ENCODE measurements around the gene SGSM2. TPM values are rescaled to one million over a fixed set of nuclear protein-coding genes. Genes with fewer than 3 reads are reported as not detected.

The SGSM2 gene
- total RNA-seq, 1 experiment from 2014 or later = 19.4 TPM

DNA sequence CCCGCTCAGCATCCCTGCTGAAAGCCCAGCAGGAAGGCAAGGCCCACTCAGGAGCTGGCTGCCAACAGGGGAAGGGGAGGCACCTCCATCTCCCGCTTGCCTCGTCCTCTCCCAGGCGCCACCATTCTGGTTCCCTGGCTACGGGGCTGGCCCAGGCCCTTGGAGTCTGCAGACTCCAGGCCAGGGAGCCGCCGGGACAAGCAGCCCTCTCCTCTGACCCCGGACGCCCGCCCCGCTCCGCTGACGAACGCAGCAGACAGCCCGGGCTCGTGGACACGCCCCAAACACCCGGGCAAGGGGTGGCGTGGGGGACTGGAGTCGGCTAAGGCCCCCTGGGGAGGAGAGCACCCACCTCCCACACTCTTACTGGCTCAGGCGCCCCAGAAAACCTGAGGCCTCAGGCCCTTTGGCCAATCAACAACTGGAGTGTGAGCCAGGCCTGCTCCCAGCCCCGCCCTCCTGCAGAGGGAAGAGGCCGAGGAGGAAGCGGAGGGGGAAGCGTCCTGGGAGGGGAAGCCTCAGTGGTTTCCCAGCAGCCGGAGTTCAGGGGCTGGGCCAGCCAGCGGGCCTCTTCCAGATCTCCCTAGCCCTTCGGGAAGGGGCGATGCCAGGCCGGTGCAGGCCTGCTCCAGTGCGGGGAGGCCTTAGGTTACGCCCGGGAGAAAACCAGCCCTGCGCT, 59.4 kb downstream of the SGSM2 start:
- peak; percentile 94 for DNase-seq (ENCODE audit: extremely low read depth, low read depth)

DNA sequence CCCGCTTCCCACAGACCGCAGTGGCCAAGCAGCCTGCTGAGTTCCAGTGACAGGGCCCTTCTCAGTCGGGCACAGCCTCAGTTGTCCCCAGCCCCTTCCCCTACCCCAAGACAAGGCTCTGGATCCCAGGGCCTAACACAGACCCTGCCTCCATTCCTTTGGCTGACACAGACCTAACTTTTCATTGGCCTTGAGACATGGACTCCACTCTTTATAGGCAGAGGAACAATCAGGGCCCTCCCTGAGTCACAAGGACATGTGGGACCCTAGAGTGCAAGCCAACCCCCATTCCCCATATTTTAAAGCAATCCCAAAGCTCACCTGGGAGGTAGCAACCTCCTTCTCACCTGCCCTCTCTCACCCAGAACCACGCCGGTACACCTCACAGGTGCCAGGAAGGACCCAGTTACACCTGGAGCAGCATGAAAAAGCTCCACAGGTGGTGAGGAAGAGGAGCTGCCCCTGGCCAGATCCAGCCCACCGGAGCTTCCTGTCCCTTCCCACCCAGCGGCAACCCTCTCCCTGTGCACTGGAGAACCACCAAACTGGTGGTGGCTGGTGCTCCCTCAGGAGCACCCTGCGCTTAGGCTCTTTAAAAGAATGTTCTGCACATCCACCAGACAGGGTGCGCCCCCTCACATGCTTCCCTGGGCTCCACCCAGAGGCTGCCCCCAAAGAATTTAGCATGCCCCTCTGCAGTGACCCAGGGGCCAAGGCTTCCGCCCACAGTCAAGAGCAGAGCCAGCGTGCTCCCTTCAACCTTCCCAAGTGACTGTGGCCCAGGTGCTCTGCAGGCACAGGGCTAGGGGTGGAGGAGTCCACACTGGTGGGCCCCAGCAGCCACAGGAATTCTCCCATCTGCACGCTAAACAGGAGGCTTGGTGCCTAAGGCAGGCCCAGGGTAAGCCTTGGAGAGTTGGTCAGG, 60.2 kb downstream of the SGSM2 start:
- DNase-seq (ENCODE audit: extremely low read depth, low read depth) = no peak

- DNase-seq (ENCODE audit: extremely low read depth, low read depth) = no peak
These were observed 60.9 kb downstream of the SGSM2 start for GRCh38 chr17:2398182-2398581.

DNA sequence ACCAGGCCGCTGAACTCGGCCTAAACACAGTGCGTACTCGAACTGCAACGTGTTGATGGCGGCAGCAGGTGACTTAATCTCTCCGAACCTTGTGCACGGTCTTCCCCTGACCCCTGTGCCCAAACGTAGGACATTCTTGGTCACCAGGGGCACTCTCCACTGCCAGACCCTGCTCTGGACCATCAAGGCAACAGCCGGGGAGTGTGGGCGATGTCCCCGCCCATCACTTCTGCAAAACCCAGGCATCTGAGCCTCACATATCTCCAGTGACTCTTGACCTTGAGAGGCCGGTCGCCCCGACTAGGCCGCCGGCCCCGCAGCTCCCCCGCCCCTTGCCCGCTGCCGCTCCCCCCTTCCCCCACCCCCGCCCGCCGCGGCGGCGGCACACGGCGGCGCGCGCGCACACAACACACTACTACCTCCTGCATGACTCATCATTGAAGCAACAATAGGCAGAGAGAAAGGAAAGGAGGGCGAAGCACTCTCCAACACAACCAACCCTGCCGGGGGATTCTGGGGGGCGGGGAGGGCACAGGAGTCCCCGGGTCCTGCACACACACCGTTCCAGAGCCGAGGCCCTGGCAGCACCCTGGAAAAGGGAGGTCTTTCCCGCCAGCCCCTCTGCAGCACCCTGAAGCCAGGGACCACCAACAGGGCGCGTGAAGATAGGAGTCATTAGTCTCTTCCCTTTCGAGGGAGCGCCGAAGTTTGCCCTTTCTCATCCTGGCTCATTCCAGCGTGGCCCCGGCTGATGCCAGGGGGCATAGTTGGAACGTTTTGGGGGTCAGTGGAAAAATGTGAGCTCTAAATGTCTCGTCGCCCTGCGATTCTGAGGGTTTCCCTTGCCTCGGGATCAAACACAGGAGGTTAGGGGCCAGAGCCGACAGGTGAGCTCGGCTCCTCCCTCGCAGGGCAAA, 61.6 kb downstream of the SGSM2 start:
- DNase-seq (ENCODE audit: extremely low read depth, low read depth) = peak; percentile 51

DNA sequence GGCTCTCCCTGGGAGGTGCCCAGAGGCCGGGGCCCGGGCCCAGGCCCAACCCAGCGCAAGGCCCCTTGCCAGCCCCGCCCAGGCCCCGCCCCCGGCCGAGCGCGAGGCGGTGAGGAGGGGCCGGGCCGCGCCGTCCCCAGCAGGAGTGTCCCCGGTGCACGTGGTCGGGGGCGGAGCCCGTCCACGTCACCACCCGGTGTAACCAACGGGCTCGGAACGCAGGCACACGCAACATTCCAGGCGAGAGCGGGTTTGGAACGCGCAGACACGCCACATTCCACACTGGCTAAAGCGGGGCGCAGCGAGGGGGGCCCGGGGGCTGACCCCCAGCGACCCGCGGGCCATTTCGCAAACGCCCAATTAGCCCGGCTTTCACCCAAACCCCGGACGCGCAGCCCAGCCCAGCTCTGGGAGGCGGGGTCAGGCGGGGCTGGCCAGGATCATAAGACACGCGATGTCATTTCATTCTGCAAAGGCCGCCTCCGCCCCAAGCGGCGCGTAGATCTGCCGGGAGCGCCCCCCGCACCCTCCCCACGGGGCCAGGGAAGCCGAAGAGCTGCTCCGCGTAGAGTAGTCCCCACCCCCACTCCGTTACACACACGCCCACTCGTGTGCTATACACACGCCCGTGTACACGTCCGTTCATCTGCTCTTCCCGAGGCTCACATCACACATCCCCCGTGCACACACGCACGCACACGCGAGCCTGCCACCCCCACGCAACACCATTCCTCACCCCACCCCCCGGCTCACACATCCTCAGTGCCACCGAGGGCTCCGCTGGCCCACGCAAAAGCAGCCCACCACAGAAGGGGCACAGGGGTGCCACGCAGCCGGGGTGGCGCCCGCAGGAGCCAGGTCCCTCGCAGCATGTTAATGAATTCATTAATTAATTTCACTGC, 62.5 kb downstream of the SGSM2 start:
- DNase-seq (ENCODE audit: extremely low read depth, low read depth) = peak; percentile 96

DNA sequence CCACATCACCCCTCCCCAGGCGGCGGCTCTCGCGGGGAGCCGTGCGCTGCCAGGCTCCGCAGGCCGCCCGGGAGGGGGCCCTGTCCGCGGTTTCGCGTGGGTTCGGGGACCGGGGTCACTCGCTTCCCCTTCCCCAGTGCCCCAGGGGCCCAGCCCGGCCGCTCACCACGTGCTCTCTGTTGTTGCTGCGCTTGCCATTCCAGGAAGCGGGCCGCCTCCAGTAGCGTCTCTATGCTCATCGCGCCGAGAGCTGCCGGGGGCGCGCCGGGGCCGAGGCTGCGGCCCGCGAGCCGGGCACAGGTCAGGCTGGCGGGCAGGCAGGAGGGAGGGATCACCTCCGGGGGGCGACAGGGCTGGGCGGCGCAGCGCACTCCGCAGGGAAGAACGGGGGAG, 63.2 kb downstream of the SGSM2 start:
- peak; percentile 45 for DNase-seq (ENCODE audit: extremely low read depth, low read depth)

DNA sequence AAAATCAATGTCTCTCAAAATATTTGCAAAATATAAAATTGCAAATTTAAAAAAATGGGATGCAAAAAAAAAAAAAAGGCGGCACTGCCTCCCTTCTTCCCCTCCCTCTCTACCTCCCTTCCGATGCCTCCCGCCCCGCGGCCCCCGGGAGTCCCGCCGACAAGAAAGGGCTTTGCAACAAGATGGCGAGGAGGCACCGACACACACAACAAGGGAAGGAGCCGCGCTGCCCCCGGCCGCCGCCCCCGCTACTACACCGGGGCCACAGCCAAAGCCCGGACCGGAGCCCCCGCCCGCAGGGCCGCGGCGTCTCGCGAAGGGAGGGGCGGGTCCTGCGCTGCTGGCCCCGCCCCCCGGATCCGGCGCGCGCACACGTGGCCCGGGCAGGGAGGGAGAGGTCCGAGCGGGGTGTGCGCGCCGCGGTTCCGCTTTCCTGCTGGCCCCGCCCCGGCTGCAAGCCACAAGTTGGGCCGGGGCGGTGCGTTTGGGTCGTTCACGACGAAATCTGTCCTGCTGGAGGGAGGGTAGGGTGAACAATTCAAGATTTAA, 63.6 kb downstream of the SGSM2 start, which contains the start of gene MNT:
Gene MNT, minus strand, starts transcription at position 184 of the 549 bp plus-strand sequence. CDS start 348 bp downstream, outside the sequence.
- peak; percentile 91 for DNase-seq (ENCODE audit: extremely low read depth, low read depth)

GRCh38 chr17:2401426-2402221, 64.3 kb downstream of the SGSM2 start:
- peak; percentile 99 for DNase-seq (ENCODE audit: extremely low read depth, low read depth)

- no peak for DNase-seq (ENCODE audit: extremely low read depth, low read depth)
These were observed 65.2 kb downstream of the SGSM2 start for GRCh38 chr17:2402544-2402943.

GRCh38 chr17:2403044-2403443, 65.7 kb downstream of the SGSM2 start:
- DNase-seq (ENCODE audit: extremely low read depth, low read depth) = no peak

DNA sequence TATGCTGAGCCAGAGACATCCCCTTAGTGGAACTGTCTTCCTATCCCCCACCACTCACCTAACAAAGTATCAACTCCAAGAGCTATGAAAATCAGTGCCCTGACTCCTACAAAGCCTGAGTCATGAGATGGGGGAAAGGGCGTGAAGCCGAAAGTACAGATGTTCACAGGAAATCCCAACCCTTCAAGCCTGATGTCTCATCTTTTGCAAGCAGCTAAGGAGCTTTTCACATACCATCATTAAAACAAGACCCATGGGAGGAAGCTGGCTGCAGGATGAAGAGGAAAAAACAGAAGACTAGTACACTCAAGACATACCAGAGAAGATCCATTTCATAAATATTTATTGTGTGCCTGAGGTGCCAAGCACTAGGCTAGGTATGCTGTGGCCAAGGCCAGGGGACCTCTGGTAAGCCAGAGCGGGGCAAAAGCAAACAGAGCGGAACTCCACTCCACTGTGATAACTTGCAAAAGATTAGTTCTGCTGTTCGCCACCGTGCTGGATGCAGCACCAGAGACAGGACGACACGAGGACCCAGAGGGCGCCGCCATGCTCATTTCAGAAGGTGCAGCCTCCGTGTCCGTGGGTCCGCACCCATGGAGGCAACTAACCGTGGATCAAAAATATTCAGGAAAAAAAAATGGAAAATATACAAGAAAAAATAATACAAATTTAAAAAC, 68.1 kb downstream of the SGSM2 start:
- peak; percentile 76 for DNase-seq (ENCODE audit: extremely low read depth, low read depth)

DNA sequence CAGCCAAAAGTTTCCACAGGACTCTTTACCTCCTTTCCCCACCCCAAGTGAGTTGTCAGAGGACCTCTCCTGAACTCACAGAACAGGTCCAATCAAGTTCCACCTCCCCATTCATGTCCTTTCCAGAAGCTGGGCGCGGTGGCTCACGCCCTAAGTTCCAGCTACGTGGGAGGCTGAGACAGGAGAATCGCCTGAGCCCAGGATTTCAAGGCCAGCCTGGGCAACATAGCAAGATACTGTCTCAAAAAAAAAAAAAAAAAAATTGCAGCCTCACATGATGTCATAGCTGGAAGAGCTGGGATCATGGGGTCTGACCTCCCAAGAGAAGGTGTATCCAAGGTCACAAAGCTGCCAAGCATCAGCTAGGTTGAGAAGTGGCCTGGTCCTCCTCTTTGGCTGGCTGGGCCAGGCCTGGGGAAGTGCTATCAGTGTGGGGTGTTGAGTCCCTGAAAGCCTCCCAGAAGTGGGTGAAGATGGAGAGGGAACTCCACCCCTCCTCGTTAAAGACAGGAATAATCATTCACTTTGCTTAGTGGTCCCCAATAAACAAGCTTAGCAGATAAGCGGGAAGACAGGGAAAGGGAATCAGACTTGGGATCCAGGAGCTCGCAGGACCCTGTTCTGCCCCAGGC, 69.1 kb downstream of the SGSM2 start:
- no peak for DNase-seq (ENCODE audit: extremely low read depth, low read depth)

DNA sequence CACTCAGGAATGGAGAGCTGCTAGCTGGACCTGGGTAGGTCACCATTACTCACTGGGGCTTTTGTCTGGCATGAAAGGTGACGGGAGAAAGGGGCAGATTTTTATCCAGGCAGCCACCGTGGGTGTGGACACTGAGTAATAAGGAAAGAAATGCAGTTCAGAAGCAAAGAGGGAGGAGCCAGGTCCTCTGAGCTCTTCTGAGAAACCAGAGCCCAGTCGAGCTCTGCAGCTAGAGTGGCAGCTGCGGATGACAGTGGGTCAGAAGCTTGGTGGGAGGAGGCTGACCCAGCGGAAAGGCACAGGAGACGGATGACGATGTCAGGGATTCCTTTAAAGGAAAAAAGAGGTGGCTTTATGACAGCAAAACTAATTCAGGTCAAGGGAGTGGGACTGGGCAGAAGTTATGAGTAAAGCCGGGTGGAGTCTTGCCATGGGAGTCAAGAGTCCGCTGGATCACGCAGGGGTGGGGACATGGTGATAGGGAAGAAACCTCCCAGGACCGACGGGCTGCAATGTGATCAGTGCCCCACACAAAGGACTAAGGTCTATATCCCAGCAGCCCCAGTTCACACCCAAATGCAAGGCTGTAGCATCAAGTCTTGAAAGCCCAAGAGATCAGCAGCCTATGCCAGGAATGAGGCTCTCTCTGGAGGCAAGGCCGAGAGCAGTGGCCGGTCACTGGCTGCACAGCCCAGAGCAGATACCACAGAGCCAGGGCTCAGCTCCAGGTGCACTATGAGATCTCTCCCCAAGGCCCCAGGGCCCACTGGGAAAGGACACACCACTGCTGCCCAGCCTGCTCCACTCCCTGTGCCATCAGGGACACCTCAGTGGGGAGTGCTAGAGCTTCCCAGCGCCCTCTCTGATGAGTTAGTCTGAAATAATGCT, 69.8 kb downstream of the SGSM2 start:
- DNase-seq (ENCODE audit: extremely low read depth, low read depth) = peak; percentile 73

DNA sequence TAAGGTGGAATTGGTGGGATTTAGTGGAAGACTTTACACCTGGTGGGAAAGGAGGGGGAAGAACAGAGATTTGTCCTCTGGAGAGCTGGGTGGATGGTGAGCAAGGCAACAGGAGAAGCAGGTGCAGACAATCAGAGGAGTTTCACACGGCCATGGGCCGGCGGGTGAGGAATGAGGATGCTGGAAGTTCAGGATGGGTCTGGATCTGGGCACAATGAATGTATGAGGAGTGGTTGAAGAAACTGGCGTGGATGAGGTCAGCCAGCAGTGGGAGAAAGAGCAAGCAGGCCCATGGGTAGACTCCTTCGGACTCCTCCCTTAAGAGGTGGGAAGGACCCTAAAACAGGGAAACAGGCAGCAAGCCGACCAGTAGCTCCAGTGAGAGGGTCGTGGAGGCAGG, 73.7 kb downstream of the SGSM2 start:
- no peak for DNase-seq (ENCODE audit: extremely low read depth, low read depth)

- no peak for DNase-seq (ENCODE audit: extremely low read depth, low read depth)
These were observed 75.3 kb downstream of the SGSM2 start for GRCh38 chr17:2412561-2413021.

DNA sequence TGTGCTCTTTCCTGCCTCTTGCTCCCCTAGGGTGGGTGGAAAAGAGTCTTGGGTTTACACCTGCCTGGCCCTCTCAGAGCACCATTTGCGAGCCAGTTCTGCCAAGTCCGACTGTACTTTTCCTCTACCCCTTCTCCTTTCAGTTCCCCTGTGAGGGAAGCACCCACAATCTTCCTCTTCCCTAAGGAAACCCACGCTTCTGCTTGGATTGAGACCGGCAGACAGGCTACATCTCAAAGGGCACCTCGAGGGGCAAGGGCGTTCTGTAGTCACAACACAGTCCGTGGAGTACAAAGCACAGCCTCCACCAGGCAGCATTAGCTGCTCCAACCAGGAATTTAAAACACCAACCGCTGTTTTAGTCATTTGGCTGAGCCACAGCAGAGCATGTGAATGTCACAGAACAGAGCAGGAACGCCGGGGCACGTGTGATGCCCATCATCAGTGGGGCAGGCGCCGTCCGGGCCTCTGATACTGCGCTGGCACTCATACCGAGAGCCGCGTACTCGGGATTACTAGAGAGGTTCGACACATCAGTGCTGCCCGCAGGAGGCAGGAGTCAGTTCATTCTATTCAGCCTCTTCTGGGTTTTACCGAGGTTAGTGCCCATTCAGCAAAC, 77.3 kb downstream of the SGSM2 start:
- no peak for DNase-seq (ENCODE audit: extremely low read depth, low read depth)

Measured in NCI-H460 (cell line).